ENCODE results near the gene C15orf39.

Gene C15orf39

GRCh38 chr15:75195766-75196241 lies 5.9 kb upstream of the C15orf39 start:
- DNase-seq (ENCODE audit: low read depth in 2 of 2, low spot score in 1 of 2) = no peak

- DNase-seq (ENCODE audit: low read depth in 2 of 2, low spot score in 1 of 2) = no peak
These were observed 4.5 kb upstream of the C15orf39 start for GRCh38 chr15:75197062-75197630.

- no peak for DNase-seq (ENCODE audit: low read depth in 2 of 2, low spot score in 1 of 2)
These were observed 2.9 kb upstream of the C15orf39 start for GRCh38 chr15:75198560-75199356.

GRCh38 chr15:75199357-75199940 lies 2.2 kb upstream of the C15orf39 start:
- no peak for DNase-seq (ENCODE audit: low read depth in 2 of 2, low spot score in 1 of 2)

- DNase-seq (ENCODE audit: low read depth in 2 of 2, low spot score in 1 of 2) = no peak
These were observed 1.3 kb upstream of the C15orf39 start for GRCh38 chr15:75200391-75200764.

- no peak for DNase-seq (ENCODE audit: low read depth in 2 of 2, low spot score in 1 of 2)
These were observed 692 bp upstream of the C15orf39 start for GRCh38 chr15:75200765-75201615.

- DNase-seq (ENCODE audit: low read depth in 2 of 2, low spot score in 1 of 2) = peak; percentile 66 to 78
These were observed 752 bp downstream of the C15orf39 start for GRCh38 chr15:75202251-75203016.

- no peak for DNase-seq (ENCODE audit: low read depth in 2 of 2, low spot score in 1 of 2)
These were observed 1.6 kb downstream of the C15orf39 start for GRCh38 chr15:75203017-75203907.

- no peak for DNase-seq (ENCODE audit: low read depth in 2 of 2, low spot score in 1 of 2)
These were observed 2.2 kb downstream of the C15orf39 start for GRCh38 chr15:75203908-75204263.

- peak; percentile 57 to 66 for DNase-seq (ENCODE audit: low read depth in 2 of 2, low spot score in 1 of 2)
These were observed 2.8 kb downstream of the C15orf39 start for GRCh38 chr15:75204340-75205063.

- no peak for DNase-seq (ENCODE audit: low read depth in 2 of 2, low spot score in 1 of 2)
These were observed 3.3 kb downstream of the C15orf39 start for GRCh38 chr15:75205064-75205395.

GRCh38 chr15:75206006-75206405 lies 4.3 kb downstream of the C15orf39 start:
- no peak for DNase-seq (ENCODE audit: low read depth in 2 of 2, low spot score in 1 of 2)

GRCh38 chr15:75206803-75207617 lies 5.3 kb downstream of the C15orf39 start:
- no peak for DNase-seq (ENCODE audit: low read depth in 2 of 2, low spot score in 1 of 2)

GRCh38 chr15:75207618-75208500 lies 6.2 kb downstream of the C15orf39 start:
- no peak for DNase-seq (ENCODE audit: low read depth in 2 of 2, low spot score in 1 of 2)

- no peak for DNase-seq (ENCODE audit: low read depth in 2 of 2, low spot score in 1 of 2)
These were observed 7.0 kb downstream of the C15orf39 start for GRCh38 chr15:75208501-75209288.

GRCh38 chr15:75209289-75209676 lies 7.6 kb downstream of the C15orf39 start:
- DNase-seq (ENCODE audit: low read depth in 2 of 2, low spot score in 1 of 2) = no peak

GRCh38 chr15:75210811-75211230 lies 9.1 kb downstream of the C15orf39 start:
- no peak for DNase-seq (ENCODE audit: low read depth in 2 of 2, low spot score in 1 of 2)
